T47D (cell line): Measurements from ENCODE around the gene MCF2.
A peak's percentile ranks its signal among the peaks of the same experiment; 100 is the strongest.
"Not testable (repeated sequence)": the region's sequence is repeated elsewhere in the genome, so short reads cannot be mapped to it uniquely, and the experiment has no call there.

ENCODE experiments used
- DNase-seq, 2 experiments: peaks; one replicate each; pipeline versions ENCODE4 v3.0.0 to v3.0.0-alpha.2; 2011 to 2012; ENCODE audit warnings: low read depth in 1 of 2, low spot score in 1 of 2
- JUND ChIP-seq: IDR thresholded peaks from 2 replicates; pipeline ENCODE4 v1.6.1; 2012; ENCODE audit warnings: low read depth
- in situ Hi-C: cut with HindIII; loops from 2 replicates; pipeline ENCODE4 v1.10.0; 2016; ENCODE audit warnings: low sequenced_read_pairs, low pct_unique_long_range_greater_than_20kb

Gene MCF2

GRCh38 chrX:139692506-139692849, 15.5 kb downstream of the MCF2 start:
- in situ Hi-C loops, result no loop called here
- TF ChIP-seq JUND, result no peak
- no peak for DNase-seq

GRCh38 chrX:139691843-139692505, 16.0 kb downstream of the MCF2 start:
- TF ChIP-seq JUND, result no peak
- DNase-seq, result no peak
- in situ Hi-C loops, result no loop called here

- DNase-seq, result peak in 1 of 2 experiments; percentile 0
- no peak for TF ChIP-seq JUND
- in situ Hi-C loops, result no loop called here
These were observed 16.5 kb downstream of the MCF2 start for GRCh38 chrX:139691493-139691842.

- in situ Hi-C loops, DNase-seq: not testable (repeated sequence)
These were observed 22.8 kb downstream of the MCF2 start for GRCh38 chrX:139685175-139685574.

GRCh38 chrX:139680356-139680755, 27.6 kb downstream of the MCF2 start:
- TF ChIP-seq JUND, result no peak
- DNase-seq, result no peak
- in situ Hi-C loops, result no loop called here

- DNase-seq, result no peak
- in situ Hi-C loops, result no loop called here
- TF ChIP-seq JUND, result no peak
These were observed 60.4 kb downstream of the MCF2 start for GRCh38 chrX:139647597-139647996.

GRCh38 chrX:139642241-139642927, 65.6 kb downstream of the MCF2 start:
- in situ Hi-C loops, result no loop called here
- no peak for TF ChIP-seq JUND
- DNase-seq, result peak in 1 of 2 experiments; percentile 0

GRCh38 chrX:139640259-139640658, 67.7 kb downstream of the MCF2 start:
- no peak for TF ChIP-seq JUND
- in situ Hi-C loops, result no loop called here
- no peak for DNase-seq

GRCh38 chrX:139639253-139639652, 68.7 kb downstream of the MCF2 start:
- TF ChIP-seq JUND, result no peak
- in situ Hi-C loops, result no loop called here

GRCh38 chrX:139600105-139600504, 107.9 kb downstream of the MCF2 start:
- no peak for DNase-seq
- no peak for TF ChIP-seq JUND
- in situ Hi-C loops, result no loop called here

More at GRCh38 chrX:139639253-139639652, 68.7 kb downstream of the MCF2 start:
- DNase-seq, result no peak

- TF ChIP-seq JUND, result no peak
- in situ Hi-C loops, result no loop called here
- no peak for DNase-seq
These were observed 111.9 kb downstream of the MCF2 start for GRCh38 chrX:139596068-139596467.

- TF ChIP-seq JUND, result no peak
- in situ Hi-C loops, result no loop called here
- DNase-seq, result no peak
These were observed 122.4 kb downstream of the MCF2 start for GRCh38 chrX:139585613-139586012.

- no peak for TF ChIP-seq JUND
- in situ Hi-C loops, result no loop called here
- DNase-seq, result no peak
These were observed 126.9 kb downstream of the MCF2 start for GRCh38 chrX:139581068-139581467.

GRCh38 chrX:139566981-139567380, 141.0 kb downstream of the MCF2 start:
- in situ Hi-C loops, result no loop called here
- DNase-seq, result no peak
- no peak for TF ChIP-seq JUND
